GM21390 (cell line): Measurements from ENCODE around the gene OR52N1.

ENCODE experiments used
- ATAC-seq: cut with Tn5 transposase; IDR thresholded peaks from one replicate; pipeline ENCODE4 v1.9.1; 2021; ENCODE audit not compliant: unreplicated experiment

Gene OR52N1

DNA sequence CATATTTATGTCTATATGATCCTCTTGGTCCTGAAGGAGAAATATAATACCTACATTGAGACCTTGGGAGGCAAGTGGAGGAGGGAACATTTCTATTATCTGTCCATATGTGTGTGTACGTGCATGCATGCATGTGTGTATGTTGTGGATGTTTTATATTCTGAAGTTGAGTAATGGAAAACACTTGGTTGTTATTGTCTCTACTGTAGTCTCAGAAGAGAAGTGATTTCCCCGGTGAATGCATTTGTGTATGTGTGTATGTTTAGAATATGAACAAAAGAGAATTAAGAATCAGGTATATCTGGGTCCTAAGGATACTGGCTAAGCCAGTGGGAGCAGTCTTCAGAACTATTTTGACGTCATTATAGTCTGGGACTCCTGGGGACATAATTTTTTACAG is at the start of gene OR52N1:
TSS of gene OR52N1 (minus strand) at position 101 of the 400 bp plus-strand sequence. CDS start 2,449 bp downstream, outside the sequence.
- ATAC-seq: no peak

DNA sequence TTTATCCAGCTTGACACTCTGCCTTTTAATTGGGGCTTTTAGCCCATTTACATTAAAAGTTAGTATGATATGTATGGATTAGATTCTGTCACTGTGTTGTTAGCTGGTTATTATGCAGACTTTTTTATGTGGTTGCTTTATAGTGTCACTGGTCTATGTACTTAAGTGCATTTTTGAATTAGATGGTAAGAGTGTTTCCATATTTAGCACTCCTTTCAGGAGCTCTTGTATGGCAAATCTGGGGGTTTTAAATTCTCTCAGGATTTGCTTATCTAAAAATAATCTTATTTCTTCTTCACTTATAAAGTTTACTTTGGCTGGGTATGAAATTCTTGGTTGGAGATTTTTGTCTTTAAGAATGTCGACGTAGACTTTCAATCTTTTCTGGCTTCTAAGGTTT is 46.6 kb upstream of the OR52N1 start:
- ATAC-seq: no peak

DNA sequence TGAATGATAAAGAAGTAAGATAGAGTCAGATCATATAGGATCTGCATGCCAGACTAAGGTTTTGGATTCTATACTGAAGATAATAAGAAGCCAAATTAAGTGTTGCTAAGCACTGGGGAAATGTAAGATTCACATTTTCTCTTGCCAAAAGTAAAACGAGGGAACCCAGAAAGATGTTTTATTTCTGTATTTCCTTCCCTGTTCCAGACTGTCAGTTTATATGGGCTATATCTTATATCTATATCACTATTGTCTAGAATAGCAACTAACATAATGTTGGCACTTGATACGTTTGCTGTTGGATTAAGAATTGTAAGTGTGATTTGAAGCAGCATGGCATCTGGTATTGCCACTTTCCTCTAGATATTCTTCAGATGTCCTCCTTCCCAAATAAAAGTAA is 42.4 kb upstream of the OR52N1 start:
- ATAC-seq: no peak

- ATAC-seq: no peak
Observed at GRCh38 chr11:5831196-5831829, 40.2 kb upstream of the OR52N1 start.

DNA sequence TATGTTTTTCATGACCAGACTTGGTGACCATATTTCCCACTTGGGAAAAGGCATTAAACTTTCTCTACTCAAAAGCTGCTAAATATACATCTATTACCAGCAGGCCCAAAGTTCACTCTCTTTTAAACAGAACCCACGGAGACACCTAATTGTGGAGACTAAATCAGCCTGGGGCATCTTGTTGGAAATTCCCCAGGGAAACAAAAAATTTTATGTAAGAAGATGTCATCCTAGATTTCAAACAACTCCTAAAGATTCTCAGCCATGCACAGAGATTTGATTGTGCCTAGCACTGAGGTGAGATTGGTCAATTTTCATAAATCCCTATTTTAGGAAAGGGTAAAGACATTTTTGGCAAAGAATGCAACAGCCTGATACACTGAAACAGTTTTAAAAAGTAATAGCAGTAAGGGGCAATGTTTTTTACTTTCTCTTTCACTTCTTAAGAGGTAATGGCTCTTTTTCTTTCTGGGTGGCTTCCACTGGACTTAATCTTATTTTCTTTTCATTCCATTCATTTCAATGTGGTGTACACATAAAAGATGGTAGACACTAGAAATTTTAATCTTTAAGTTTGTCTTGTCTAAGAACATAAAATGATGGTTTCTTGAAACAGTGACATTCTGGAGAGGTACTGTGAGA is 27.3 kb upstream of the OR52N1 start:
- peak; percentile 67 for ATAC-seq

DNA sequence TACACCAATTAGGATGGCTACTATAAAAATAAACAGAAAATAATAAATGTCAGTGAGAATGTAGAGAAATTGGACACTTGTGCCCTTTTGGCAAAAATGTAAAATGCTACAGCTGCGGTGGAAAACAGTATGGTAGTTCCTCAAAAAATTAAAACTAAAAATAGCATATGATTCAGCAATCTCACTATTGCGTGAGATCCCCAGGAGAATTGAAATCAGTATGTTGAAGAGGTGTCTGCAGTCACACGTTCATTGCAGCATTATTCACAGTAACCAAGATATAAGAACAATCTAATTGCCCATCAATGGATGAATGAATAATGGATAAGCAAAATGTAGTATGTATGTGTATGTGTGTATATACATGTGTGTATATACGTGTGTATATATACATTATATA is 24.5 kb upstream of the OR52N1 start:
- ATAC-seq: no peak

- ATAC-seq: no peak
Observed at GRCh38 chr11:5809905-5810795, 19.1 kb upstream of the OR52N1 start.

DNA sequence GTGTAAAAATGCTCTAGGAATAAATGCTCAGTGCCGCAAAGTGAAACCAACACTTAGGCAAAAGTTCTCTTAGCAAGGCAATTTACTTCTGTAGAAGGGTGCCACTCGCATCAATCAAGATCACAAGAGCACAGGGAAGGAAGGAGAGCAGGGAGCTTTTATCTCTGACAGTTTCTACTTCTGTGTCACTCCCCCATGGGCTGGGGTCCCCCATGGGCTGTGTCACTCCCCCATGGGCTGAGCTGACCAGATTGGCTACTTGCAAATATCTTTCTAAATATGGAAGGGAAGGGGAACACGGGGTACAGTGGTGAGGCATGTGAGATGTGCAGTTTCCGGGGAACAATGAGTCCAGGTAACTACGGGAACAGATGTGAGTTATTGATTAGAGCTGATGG is 18.1 kb upstream of the OR52N1 start:
- ATAC-seq: peak; percentile 19

- ATAC-seq: peak; percentile 90
Observed at GRCh38 chr11:5808500-5809121, 17.5 kb upstream of the OR52N1 start, which contains the start of gene OR52N2. OR52N2 (plus strand) TSS chr11:5808924; CDS start chr11:5820336, 11,412 bp downstream.

GRCh38 chr11:5807580-5807979 is 16.5 kb upstream of the OR52N1 start:
- ATAC-seq: no peak

- no peak for ATAC-seq
Observed at GRCh38 chr11:5803982-5804381, 12.9 kb upstream of the OR52N1 start.

GRCh38 chr11:5796541-5796940 is 5.5 kb upstream of the OR52N1 start:
- no peak for ATAC-seq

DNA sequence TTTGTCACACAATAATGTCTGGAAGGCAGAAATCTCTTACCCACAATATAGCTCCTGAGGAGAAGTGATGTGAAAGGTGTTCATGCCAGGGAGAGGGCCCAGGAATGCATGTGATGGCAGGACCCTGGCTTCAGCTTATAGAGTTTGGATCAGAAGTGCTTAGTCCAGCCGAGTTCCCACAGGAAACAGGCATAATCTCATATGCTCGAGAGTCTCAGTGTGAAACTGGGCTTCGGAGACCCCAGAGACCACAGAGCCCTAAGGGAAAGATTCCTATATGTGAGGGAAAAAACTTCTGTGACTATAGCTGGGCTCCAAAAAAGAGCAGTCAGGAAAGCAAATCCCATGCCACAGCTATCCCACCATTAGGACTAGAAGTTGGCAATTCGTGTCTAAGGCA is 7.8 kb downstream of the OR52N1 start, which contains the start of gene OR52N5:
TSS of gene OR52N5 (minus strand) at position 101 of the 400 bp plus-strand sequence. CDS start 4,721 bp downstream, outside the sequence.
- no peak for ATAC-seq

DNA sequence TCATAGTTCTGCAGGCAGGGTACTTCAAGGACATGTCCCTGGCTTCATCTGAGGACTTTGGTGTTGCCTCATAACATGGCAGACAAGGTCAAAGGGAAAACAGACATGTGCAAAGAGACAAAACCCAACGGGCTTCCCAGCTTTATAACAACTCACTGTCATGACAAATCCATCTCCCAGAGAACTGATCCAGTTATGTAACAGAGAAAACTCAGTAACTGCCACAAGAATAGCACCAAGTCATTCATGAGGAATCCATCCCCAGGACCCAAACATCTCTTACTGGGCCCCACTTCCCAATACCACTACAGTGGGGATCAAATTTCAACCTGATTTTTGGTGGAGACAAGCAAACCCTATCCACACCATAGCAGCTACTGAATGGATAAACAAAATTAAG is 24.0 kb downstream of the OR52N1 start:
- no peak for ATAC-seq

- no peak for ATAC-seq
Observed at GRCh38 chr11:5753943-5754342, 37.1 kb downstream of the OR52N1 start, which contains the start of gene OR52N4. OR52N4 (plus strand) TSS chr11:5754243; CDS start chr11:5754741, 498 bp downstream.

GRCh38 chr11:5749836-5750235 is 41.2 kb downstream of the OR52N1 start:
- no peak for ATAC-seq

DNA sequence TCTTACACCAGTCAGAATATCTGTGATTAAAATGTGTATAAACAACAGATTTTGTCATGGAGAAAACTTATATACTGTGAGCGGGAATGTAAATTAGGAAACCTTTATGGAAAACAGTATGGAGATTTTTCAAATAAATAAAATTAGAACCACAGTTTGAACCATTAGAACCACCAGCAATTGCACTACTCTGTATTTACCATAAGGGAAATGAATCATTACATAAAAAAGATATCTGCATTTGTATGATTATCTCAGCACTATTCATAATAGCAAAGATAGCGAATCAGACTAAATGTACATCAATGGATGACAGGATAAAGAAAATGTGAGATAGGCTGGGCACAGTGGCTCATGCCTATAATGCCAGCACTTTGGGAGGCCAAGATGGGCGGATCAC is 44.5 kb downstream of the OR52N1 start:
- ATAC-seq: no peak

DNA sequence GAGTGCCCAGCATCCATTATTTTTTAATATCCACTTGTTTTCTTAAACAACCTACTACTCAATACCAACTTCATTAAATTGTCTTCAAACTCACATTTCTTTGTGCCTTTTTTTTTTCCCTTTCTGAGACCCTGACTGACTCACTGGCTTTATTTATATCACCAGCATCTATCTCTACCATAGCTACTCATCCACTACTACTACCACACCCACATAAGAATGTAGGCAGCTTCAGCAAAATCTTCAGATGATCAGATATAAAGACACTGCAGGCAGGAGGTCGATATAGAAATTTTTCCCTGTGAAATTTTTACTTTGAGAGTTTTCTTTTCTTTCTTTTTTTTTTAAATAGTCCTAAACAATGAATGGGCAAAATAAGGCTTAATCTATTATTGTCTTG is 52.6 kb downstream of the OR52N1 start:
- no peak for ATAC-seq

DNA sequence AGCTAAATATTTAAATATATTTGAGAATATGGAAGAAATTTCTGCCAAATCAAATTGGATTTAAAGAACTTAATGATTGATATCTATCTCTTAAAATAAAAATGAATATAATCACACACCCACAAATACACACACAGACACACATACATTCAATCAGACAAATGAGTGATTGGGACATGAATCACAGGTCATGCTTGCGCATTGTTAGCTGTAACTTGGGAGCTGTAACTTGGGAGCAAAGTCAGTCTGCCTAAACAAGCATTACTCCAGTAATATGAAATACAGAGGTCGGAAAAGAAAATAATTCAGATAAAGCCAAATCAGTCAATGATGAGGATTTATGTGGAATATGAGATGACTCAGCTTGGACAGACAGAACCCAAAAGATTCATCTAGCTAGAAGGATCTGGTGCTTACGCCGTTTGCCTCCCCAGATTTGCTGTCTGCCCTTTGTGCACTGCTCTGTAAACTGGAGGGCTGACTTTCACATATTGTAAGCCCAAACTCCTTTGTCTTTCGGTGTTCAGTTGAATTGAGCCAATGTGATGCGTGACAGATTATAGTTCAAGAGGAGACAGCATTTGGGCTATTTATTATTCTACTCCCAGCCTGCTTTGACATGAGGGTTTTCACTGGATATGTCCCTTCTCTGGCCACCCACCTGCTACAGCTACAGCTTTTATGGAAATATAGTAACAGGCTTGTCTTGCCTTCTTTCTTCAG is 53.2 kb downstream of the OR52N1 start:
- ATAC-seq: no peak

DNA sequence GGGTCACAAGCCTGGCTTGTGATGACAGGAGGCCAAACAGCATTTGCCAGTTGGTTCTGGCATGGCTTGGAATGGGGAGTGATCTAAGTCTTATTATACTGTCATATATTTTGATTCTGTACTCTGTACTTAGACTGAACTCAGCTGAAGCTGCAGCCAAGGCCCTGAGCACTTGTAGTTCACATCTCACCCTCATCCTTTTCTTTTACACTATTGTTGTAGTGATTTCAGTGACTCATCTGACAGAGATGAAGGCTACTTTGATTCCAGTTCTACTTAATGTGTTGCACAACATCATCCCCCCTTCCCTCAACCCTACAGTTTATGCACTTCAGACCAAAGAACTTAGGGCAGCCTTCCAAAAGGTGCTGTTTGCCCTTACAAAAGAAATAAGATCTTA is 54.0 kb downstream of the OR52N1 start:
- no peak for ATAC-seq
